Right lobe of liver (tissue), 6 donors: Measurements from ENCODE around the gene CCDC81. TPM values are rescaled to one million over a fixed set of nuclear protein-coding genes. Genes with fewer than 3 reads are reported as not detected.

Source experiments
- ATAC-seq, 4 donors: fragments of 200-7000 bp; cut with Tn5 transposase; one replicate each; pipeline ENCODE4 v1.9.1; 2020; ENCODE audit warnings: mild to moderate bottlenecking in 4 of 4, moderate library complexity in 4 of 4
- DNase-seq, 3 donors: peaks; one replicate each; pipeline ENCODE4 v3.0.0-alpha.2; 2020
- H3K27ac ChIP-seq, 3 donors: fragments of 200-600 bp; one replicate each; pipeline ENCODE4 v1.8.0; 2022
- H3K27me3 ChIP-seq, 2 donors: fragments of 200-600 bp; one replicate each; pipeline ENCODE4 v1.8.0; 2022
- H3K36me3 ChIP-seq, 4 donors: fragments of 200-600 bp; sonication (generic) in 1 of 4; one replicate each; pipeline versions ENCODE4 v1.5.1 to v1.8.0; 2017 to 2022; ENCODE audit warnings: control low read depth in 1 of 4
- H3K4me1 ChIP-seq, 4 donors: fragments of 200-600 bp; sonication (generic) in 1 of 4; one replicate each; pipeline versions ENCODE4 v1.5.1 to v1.8.0; 2017 to 2022; ENCODE audit warnings: control low read depth in 1 of 4
- H3K4me3 ChIP-seq, 3 donors: fragments of 200-600 bp; one replicate each; pipeline ENCODE4 v1.8.0; 2022
- H3K9me3 ChIP-seq, 4 donors: fragments of 200-600 bp; sonication (generic) in 1 of 4; one replicate each; pipeline versions ENCODE4 v1.5.1 to v1.8.0; 2017 to 2022; ENCODE audit warnings: control low read depth in 1 of 4
- CTCF ChIP-seq, 4 donors: fragments of 200-600 bp in 3 of 4; fragments of 450-650 bp in 1 of 4; IDR thresholded peaks; one replicate each; pipeline versions ENCODE4 v1.5.1 to v1.8.0; 2016 to 2022; ENCODE audit warnings: antibody characterized with exemption in 4 of 4, mild to moderate bottlenecking in 2 of 4
- POLR2A ChIP-seq: fragments of 450-650 bp; IDR thresholded peaks from one replicate; pipeline ENCODE4 v1.6.1; 2017; ENCODE audit warnings: antibody characterized with exemption, mild to moderate bottlenecking
- WGBS: methylation state at CpG from one replicate; pipeline ENCODE4 v1.1.6; 2018; ENCODE audit warnings: low coverage, low lambda C conversion rate; ENCODE audit not compliant: insufficient coverage; ENCODE audit errors: missing lambda C conversion rate; 5-methylcytosine and 5-hydroxymethylcytosine counted together
- intact Hi-C, 2 donors: fragments of 100-400 bp; cut with DNase I; formaldehyde crosslinking; loops; one replicate each; pipeline versions ENCODE4 v1.11.2 to v1.14.1; 2022
- total RNA-seq, 6 experiments: library from RNA; depleted of rRNA in 2 of 6; stranded (reverse); fragments of >200 nt in 2 of 6; fragmentation: NEBNext Ultra II Directional in 3 of 6; extraction: Animal tissue kit (Norgen Biotek cat#: 25700) in 3 of 6; gene quantifications; one replicate each; pipeline versions ENCODE4 v1.1.0 to v1.2.4, GENCODE V29; 2016 to 2023
- donor health status: DM: no; HTN: yes; CAD: no.
- donor health status: DM: no; HTN: no; CAD: no.
- donor health status: DM: no; HTN: no; CAD: no.
- donor health status: DM: no; HTN: yes; CAD: no.
- donor health status: DM: no; HTN: yes; CAD: no.

CCDC81 gene
- total RNA-seq, 6 experiments from 2014 or later: 0.12 to 1.6 (median 0.55) TPM; not detected in 1

GRCh38 chr11:86383041-86383955, 8.6 kb downstream of the CCDC81 start:
- Histone ChIP-seq H3K27ac (no peak overlapping the region), H3K27me3 (no peaks in the 10 kb centered on the region), H3K36me3 (no peaks in the 10 kb centered on the region), H3K9me3 (no peaks in the 10 kb centered on the region), H3K4me1 (no peaks in the 10 kb centered on the region), H3K4me3 (no peak overlapping the region)
- TF ChIP-seq POLR2A: no peak
- TF ChIP-seq CTCF (IDR thresholded peaks at IDR 0.05): no peak
- no peak for DNase-seq
- no peak for ATAC-seq
- intact Hi-C loops: no loop called here
- 72% methylated on average over 5 of the region's 5 CpGs for WGBS

- no peaks in the 10 kb centered on the region for H3K9me3 ChIP-seq
- H3K27ac ChIP-seq: no peak overlapping the region
- 100% methylated on average over 2 of the region's 2 CpGs for WGBS
- no peaks in the 10 kb centered on the region for H3K4me1 ChIP-seq
- no peaks in the 10 kb centered on the region for H3K27me3 ChIP-seq
- no peak for DNase-seq
- intact Hi-C loops: no loop called here
- TF ChIP-seq POLR2A: no peak
- no peak for TF ChIP-seq CTCF (IDR thresholded peaks at IDR 0.05)
- H3K36me3 ChIP-seq: no peaks in the 10 kb centered on the region
- no peak overlapping the region for H3K4me3 ChIP-seq
- no peak for ATAC-seq
Observed at GRCh38 chr11:86386283-86386682, 11.6 kb downstream of the CCDC81 start.

DNA sequence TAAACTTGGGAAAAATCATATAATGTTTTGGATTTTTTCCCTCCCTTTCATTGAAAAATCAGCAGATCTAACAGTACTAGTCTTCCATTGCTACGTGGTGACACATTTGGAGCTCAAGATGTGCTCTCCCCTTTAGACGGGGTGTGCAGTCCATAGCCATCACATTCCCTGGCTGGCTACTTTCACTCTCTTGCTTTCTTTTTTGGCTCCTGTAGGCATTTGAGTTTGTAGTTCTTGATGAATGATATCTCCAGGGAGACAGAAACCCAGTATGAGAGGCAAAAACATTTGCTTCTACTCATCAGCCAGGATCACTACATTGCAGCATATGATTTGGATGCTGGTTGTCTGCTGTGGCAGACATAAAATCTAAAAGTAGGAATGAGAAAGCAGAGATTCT, 12.1 kb downstream of the CCDC81 start:
- intact Hi-C loops: no loop called here
- TF ChIP-seq POLR2A: no peak
- no peak for TF ChIP-seq CTCF (IDR thresholded peaks at IDR 0.05)
- no peaks in the 10 kb centered on the region for H3K4me1 ChIP-seq
- no peaks in the 10 kb centered on the region for H3K36me3 ChIP-seq
- no peaks in the 10 kb centered on the region for H3K9me3 ChIP-seq
- no peak for DNase-seq
- H3K4me3 ChIP-seq: no peak overlapping the region
- WGBS: 69% methylated on average over 2 of the region's 2 CpGs
- no peak for ATAC-seq
- H3K27ac ChIP-seq: no peak overlapping the region
- H3K27me3 ChIP-seq: no peaks in the 10 kb centered on the region

DNA sequence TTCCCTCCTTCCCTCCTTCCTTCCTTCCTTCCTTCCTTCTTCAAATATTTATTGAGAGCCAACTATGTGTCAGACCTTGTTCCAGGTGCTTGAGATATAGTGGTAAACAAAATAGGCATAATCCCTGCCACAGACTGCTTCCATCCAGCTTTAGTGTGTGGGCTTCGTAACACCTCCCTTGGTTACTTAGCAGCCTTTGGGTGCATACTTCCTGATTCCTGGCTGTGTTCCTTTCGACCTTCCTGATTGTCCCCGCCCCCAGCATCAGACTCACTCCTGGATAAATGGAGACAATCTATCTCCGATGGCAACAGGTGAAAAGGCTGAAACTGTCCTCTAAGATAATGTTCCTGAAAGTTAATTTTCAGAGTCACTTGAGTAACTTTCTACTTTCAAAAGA, 13.5 kb downstream of the CCDC81 start:
- H3K27ac ChIP-seq: no peak overlapping the region
- H3K9me3 ChIP-seq: no peaks in the 10 kb centered on the region
- WGBS: 63% methylated on average over 4 of the region's 4 CpGs
- no peak overlapping the region for H3K4me3 ChIP-seq
- no peaks in the 10 kb centered on the region for H3K27me3 ChIP-seq
- DNase-seq: no peak
- no peaks in the 10 kb centered on the region for H3K36me3 ChIP-seq
- no peaks in the 10 kb centered on the region for H3K4me1 ChIP-seq
- TF ChIP-seq POLR2A (no peak), CTCF (IDR thresholded peaks at IDR 0.05) (no peak)
- no peak for ATAC-seq
- intact Hi-C loops: no loop called here
